Activated CD4-positive, alpha-beta T cell treated with anti-CD3 and anti-CD28 coated beads, Interleukin-2, Interleukin-4, amounts not matched to agents 100 ng/mL and 50 ng/mL, durations not matched to agents 16 hours and 8 hours (primary cell): ENCODE measurements around the gene AFG1L.
"Not testable (repeated sequence)": the region's sequence is repeated elsewhere in the genome, so short reads cannot be mapped to it uniquely, and the experiment has no call there.

Experiments used
- DNase-seq: peaks from one replicate; pipeline ENCODE4 v3.0.0-alpha.2; 2020; ENCODE audit warnings: low spot score

AFG1L gene

DNA sequence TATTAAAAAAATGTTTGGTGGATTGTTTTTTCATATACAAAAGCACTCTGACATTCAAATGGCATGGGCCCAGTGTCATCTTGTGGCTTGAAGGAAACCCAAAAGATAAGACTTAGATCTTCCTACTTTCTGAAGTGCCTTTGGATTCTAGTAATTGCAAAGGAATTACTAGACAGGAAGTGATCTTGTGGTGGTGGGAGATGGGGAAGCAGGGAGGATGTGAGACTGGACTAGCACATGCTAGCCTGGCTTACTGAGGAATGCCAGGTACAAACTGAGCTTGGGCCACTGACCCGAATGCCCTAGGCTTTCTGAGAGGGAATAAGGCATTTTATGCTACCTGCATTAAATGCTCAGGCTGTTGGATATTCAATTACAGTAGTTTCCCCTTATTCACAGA is 59.0 kb downstream of the AFG1L start:
- no peak for DNase-seq

DNA sequence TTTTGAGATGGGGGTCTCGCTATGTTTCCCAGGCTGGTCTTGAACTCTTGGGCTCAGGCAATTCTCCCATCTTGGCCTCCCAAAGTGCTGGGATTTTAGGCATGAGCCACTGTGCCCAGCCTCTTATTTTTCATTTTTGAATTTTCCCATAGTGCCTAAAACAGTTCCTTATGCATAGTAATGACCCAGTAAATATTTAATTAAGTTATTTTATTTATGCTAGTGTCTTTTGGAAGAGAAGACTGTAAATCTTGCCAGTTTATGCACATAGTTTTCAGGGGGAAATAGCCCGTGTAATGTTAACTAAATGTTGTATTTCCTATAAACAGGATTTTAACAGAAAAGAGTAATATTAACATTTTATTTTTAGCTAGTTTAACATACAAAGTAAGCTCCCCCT is 60.3 kb downstream of the AFG1L start:
- DNase-seq, result no peak

DNA sequence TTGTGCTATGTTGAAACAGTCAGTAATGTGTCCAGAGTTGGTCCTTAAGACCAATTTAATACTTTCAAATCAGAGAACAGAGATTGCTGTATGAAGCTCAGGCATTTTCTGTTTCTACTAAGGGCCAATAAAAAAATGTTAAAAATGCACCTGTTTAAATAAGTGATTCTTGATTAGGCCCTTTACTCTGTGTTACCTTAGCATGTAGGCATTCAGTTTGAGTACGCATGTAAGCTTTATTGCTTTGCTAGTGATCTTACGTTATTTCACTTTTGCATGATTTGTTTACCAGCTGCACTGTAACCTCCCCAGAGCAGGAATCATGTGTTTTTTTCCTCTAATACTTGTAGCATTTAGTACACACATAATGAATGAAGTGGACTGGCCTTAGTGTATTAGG is 61.0 kb downstream of the AFG1L start:
- no peak for DNase-seq

DNA sequence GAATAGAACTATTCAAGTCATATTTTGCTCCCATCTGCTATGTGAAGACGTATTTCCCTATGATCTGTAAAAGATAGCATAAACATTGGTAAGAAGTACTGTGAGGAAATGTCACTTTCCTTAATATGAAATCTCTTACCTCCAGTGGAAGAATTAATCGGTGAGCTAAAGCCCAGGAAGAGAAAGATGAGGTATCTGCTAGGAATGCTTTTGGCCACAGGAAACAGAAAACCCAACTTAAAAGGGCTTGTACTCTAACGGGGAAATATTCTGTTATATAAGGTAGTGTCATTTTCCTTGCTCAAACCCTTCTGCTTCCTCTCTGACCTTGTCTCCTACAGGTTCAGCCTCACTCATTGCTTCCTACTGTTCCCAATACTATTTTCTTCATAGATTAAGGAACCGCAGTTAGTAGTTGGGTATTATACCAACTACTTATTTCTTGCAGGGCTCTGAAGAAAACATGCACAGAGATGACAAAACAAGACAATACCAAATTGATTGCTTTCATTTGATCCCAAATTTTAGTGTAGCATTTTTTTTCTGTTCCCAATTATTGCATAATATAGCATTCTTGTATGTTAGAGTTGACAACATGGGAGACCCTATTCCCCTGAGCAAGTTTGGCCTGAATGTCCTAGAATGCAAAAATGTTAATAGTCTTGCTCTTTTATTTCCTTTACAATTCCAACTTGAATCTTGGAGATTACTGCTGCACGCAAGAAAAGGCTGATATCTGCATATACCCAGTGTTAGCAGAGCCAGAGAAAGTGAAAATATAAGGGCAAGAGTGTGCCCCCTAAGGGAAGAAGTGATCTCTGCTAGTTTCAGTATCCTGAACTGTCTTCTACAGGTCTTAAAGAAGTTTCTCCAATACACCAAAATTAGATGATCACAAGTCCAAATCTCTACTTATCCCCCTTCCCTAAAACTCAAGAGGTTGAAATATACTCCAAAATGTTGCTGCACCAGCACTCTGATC is 65.3 kb downstream of the AFG1L start:
- DNase-seq, result no peak

DNA sequence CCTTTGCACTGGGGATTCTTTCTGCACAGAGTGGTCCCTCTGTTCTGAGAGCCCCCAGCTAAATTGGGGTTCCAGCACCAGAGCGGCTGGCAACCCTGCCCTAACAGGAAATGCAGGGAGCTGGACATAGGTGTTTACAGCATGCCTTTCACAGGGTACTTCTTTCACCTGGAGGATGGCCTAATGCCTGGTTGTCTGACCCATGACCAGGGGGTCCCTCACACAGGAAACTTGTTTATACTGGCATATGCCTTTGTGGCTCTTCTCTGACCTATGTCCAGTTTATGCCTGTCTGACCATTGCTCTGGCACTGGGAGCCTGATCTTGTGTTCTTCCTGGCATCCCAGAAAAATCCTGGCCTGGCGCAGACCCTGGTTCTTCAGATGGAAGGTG is 66.1 kb downstream of the AFG1L start:
- no peak for DNase-seq

DNA sequence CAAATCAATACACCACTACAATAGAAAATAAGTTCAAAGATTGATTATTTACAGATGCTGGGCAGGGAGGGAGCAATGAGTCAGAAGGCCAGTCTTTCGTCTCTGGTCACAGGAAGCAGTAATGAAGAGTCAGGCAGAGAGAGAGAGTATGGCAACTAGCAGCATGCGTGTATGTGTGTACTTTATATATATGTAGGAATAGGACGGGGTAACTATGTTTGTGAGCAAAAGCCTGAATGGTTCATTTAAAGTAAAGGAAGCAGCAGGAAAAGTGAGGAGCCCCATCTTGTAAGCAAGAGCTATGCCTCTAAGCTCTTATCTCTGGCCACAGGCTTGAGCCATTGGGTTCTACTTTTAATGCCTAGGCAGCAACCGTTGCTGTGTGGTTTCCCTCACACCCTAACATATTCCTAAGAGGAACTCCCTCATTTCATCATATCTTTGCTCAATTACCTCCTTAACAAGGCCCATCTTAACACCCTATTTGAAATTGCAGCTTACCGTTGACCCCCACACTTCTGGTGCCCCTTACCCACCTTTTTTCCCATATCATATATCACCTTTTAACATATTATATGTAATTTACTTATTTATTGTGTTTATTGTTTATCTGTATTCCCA is 66.6 kb downstream of the AFG1L start:
- no peak for DNase-seq

DNA sequence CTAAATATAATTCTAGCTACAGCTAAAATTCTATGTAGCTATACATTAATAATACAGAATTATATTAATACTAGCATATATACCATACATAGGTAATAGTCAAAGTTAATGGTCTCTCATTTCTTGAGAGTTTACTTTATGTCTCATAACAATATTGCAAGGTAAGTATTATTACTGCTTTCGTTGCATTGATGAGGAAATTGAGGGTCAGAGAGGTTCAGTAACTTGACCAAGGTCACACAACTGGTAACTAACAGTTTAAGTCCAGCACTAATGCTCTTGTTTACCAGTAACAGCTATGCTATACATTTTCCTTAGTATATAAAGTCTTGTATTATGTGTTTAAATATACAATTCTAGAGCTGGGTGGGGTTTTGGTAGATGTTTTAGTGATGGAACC is 67.6 kb downstream of the AFG1L start:
- no peak for DNase-seq

DNA sequence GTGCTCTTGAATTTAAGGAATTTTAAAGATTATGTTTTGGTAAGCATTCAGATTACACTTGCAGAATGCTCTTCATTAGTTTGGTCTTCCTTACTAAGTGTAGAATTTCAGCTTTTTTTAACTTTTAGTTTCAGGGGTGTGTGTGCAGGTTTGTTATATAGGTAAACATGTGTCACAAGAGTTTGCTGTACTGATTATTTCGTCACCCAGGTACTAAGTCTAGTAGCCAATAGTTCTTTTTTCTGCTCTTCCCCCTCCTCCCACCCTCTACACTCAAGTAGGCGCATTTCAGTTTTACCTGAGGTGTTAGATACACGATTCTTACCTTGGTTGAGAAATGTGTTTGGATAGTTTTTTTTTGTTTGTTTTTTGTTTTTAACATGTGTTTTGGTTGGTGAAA is 68.3 kb downstream of the AFG1L start:
- DNase-seq, result no peak

DNA sequence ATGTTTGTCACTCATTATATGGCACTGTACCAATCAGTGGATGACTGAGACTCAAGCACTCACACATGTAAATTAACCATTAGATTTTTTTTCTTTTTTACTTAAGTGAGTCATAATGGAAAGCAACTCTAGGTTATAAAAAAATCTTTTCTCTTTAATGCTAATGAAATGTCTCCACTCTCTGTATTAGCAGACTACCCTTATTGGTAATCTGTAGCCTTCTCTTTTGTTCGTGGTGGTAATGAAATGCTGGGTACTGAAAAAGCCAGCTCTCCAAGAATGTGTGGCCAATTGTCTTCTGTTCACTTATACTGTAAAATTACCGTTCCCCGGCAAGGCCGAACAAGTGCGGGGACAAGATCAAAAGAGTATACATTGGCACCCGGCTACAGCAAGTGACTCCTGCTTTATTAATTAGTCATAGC is 69.0 kb downstream of the AFG1L start:
- DNase-seq, result no peak

DNA sequence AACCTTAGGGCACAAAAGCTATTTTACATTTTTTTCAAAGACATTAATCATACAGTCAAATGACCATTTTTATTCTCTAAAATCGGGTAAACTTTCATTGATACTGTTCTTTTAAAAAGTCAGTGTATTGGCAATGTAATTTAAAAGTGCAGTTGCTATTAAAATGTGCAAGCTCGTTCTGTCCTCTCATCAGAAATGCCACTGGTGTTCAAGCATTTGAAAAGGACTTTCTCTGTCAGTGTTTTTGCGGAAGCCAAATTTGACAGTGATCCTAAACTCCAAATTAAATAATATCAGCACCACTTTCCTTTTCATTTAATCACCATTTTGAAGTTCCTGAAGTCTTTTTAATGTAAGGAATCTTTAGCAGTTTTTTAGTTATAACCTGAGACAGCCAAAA is 69.6 kb downstream of the AFG1L start:
- no peak for DNase-seq

DNA sequence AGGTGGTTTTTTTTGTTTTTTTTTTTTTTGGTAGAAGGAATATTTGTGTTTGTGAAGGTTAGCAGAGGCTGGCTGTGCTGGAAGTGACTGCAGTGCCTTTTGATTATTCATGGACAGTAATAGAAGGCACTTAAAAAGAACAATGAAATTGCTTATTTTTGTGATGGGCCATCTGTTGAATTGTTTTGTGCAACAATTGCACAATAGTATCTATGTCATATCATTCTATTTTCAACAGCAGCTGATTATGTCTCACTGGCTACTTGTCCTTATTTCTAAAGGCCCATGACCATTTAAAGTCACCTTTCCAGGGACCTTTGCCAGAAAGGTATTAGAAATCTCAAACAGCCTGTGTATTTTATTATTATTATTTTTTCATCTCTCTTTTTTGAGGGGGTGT is 70.6 kb downstream of the AFG1L start:
- DNase-seq, result no peak

DNA sequence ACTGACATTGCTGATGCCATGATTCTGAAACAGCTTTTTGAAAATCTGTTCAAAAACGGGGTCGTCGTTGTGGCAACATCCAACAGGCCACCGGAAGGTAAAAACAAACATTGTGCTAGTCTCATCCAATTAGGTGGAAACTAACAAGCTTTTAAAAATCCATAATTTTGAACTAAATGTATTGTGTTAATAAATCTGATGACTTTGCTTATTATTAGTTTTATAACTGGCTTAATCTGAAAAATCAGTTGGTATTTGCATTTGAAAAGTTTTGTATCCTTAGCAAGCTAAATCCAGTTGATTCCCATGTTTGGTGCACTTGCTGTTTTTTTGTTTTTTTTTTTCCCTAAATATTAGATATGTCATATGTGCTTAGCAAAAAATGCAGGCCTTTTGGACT is 71.4 kb downstream of the AFG1L start:
- DNase-seq, result no peak

DNA sequence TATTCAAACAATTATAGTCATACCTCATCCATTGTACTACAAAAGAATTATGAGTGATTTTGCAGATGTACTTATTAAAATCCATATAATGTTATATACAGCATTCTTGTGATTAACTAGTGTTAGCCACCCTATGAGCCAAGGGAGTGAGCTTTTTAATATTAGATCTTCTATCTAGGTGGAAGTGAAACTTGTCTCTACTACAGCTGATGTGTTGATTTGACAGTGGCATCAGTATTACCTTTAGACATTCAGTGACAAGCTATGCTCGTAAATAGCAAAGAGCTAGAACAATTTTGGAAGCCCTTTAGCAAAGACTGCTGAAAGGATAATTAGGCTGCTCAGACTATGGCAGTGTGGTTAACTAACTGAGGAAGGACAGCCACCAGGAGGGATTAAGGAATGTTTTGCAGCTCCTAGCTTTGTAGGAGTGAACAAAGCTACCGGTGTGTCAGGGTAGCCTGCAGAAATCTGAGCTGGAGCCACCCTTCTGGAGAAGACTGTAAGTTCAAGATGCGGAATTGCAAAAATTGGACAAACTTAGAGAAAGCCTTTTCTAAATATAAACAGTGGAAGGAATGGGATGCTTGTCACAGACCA is 73.7 kb downstream of the AFG1L start:
- DNase-seq, result no peak

DNA sequence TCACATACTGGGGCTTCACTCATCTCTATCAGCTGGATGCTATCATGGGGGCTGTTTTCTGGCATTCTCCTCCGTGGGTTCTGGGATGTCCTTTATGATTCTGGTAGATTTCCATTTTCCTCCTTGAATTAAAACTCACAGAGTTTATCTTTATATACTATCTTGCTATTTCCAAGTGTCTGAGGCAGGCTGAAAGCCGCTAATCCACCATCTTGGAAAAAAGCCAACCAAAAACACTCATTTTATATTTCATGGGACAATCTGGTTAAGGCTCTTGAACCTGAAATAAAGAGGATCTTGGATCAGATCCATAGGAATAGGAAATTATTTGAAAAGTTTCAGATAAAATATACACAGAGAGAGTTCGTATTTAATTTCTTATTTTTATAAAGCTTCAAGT is 86.0 kb downstream of the AFG1L start:
- DNase-seq, result no peak

DNA sequence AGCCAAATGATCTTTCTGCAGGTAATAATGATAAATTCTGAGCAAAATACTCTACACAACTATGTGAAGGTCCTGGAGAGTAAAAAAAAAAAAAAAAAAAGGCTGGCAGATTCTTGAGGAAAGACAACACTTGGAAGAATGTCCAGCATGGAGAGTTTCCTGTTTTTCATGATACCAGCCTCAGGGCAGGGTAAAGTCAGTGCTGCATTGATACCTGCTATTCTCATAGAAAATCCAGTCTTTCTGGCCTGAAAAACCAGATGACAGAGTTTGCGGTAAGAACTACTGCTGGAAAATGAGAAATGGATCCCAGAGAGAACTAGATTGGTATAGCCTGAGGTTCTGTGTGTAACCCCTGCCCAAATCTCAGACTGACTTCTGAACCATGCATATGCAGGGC is 89.1 kb downstream of the AFG1L start:
- no peak for DNase-seq

DNA sequence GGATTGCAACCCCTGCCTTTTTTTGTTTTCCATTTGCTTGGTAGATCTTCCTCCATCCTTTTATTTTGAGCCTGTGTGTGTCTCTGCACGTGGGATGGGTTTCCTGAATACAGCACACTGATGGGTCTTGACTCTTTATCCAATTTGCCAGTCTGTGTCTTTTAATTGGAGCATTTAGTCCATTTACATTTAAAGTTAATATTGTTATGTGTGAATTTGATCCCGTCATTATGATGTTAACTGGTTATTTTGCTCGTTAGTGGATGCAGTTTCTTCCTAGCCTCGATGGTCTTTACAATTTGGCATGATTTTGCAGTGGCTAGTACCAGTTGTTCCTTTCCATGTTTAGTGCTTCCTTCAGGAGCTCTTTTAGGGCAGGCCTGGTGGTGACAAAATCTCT is 94.3 kb downstream of the AFG1L start:
- not testable (repeated sequence) for DNase-seq

DNA sequence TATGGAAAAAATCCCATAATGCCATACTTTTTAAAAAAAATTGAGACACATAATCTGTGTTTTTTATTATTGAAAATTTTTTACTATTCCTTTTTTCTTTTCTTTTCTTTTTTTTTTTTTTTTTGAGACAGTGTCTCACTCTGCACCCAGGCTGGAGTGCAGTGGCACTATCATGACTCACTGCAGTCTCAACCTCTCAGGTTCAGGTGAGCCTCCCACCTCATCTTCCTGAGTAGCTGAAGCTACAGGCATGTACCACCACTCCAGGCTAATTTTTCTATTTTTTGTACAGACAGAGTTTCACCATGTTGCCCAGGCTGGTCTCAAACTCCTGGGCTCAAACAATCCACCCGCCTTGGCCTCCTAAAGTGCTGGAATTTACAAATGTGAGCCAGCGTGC is 100.4 kb downstream of the AFG1L start:
- no peak for DNase-seq

DNA sequence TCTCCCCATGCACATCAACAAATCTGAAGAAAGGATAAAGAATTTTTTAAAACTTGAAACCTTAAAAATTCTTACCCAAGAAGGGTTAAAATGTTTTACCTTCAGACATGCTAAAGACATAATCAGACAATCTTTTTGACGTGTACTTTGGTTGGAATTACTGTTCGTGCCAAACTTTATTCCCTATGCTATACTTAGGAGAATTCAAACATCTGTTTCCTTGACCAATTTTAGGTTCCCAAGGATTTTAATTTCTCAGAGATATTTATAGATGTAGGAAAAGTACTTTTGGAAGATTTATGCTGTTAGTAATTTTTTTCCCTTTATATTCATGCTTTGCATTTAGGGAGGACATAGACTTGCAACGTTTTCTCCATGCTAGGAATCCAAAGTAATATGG is 108.4 kb downstream of the AFG1L start:
- no peak for DNase-seq

DNA sequence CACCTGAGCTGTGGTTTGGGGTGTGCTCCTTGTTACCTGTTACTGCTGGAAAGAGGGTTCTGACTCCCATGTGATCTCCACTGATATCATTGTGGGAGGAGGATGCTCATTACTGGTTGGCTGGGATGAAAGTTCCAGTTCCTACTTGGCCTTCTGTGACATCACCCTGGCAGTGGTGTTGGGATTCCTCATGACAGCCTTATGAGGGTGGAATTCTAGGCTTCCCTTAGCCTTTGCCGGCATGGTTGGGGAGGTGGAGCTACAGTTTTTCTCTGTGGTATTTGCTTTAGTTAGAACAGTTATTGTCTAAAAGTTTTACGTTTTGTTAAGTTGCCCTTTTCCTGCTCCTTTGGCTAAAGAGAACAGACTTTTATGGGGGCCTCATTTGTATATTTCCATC is 112.1 kb downstream of the AFG1L start:
- no peak for DNase-seq

DNA sequence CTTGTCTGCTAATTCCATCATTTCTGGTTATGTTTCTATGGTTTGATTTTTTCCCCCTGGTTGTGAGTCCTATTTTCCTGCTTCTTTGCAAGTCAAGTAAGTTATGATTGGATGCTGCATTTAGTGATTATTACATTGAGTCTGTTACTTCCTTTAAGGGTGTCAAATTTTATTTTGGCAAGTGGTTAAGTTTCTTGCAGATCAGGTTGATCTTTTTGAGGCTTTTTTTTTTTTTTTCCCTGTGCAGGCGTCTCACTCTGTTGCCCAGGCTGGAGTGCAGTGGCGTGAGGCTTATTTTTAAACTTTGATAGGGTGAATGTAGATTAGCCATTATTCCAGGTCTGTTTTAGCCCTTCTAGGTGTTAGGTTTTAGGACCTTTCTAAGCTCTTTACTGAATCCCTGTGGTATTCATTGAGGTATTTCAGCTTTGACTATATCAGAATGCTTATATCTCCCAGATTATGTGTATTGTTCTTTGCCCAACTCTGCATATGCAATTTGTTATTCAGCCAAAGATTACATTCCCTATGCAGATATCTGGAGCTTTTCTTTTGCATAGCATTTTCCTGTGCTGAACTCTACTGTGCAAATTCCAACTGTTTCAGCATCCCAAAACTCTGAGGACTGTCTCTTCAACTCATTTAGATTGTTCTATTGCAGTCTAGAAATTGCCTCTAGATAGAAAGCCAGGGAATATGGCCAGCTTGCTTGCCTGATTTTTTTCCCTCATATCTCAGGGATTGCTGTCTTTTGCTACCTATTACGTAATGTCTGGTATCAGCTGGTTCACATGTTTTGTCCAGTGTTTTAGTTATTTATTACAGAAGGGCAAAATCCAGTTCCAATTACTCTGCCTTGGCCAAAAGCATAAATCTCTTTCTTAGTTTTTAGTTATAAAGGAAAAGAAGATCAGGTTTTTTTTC is 113.3 kb downstream of the AFG1L start:
- no peak for DNase-seq

DNA sequence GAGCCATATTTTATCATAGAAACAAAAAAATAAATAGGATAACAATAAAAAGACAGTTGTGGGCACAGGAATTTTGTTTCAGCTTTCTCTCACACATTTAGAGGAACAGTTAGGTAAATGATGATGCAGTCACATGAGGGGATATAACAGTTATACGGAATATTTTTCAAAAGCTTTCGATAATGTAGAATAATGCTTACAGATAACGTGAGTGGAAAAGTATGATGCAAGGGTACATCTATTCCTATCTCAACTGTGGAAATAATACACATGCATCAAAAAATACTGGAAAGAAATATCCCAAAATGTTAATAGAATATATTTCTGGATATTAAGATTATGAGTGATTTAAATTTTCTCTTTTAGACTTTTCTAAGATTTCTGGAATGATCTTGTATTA is 114.0 kb downstream of the AFG1L start:
- DNase-seq, result no peak
